Activated CD8-positive, alpha-beta memory T cell treated with anti-CD3 and anti-CD28 coated beads, Interleukin-2, amount 50 U/mL, for 24 hours (primary cell): ENCODE measurements around the gene PPP1R36.
"Not testable (repeated sequence)": the region's sequence is repeated elsewhere in the genome, so short reads cannot be mapped to it uniquely, and the experiment has no call there.

Source experiments
- DNase-seq: peaks from one replicate; pipeline ENCODE4 v3.0.0-alpha.2; 2020; ENCODE audit errors: extremely low read depth

PPP1R36 gene, protein sequence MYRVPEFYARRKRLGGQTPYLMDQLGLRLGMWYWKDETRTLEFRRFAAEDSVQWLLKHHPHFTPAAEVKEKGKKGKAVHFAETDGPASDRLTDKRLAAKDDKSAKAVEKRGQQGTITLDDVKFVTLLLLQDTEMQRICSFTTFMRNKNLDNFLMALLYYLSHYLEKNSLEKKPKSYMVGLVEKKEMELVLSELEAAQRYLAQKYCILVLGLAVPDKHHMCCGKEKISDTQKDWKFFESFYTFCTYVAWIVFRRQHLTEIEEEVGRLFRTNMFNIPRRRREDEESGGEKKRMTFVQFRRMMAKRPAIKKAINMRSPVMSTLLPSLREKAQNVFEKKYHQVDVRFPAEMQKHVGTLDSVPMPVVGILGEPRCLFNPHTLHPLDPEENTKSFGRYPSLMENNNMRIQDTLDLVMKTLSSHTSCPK

DNA sequence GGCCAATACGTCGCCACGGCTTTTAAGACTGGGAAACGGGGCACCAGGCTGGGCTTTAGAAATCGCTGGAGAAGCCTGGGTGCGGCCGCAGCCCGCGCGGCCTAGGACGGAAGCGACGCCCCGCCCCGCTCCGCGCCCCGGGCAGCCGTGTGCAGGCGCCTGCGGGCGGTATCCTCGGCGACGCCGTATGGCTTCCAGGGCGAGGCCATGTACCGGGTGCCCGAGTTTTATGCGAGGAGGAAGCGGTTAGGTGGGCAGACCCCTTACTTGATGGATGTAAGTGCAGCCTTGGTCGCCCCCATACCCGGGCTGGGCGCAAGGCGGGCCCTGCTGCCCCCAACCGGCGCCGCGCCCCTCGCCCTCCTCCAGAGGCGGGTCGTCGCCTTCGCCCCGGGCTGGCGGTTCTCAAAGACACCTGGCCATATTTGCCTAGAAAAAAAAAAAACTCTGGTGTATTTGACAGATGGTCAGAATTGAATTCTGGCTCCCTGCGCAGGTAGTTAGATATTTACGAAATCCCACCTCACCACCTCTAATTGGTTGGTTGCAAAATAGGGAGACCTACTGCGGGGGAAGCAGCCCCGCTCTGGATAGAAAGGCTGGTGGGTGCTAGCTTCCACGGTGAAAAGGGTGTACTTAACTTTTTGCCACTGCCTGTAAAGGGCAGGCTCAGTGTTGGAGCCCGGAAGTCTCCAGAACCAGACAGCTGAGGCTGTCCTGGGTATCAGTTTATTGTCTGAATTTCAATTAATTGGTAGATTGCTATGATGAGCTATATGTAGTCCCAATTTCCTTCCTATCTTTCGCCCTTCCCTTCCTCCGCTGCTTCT, at the start of gene PPP1R36:
Gene PPP1R36 (plus strand): TSS at position 171 of the 830 bp plus-strand sequence. CDS start 37 bp downstream, at position 208.
- DNase-seq: no peak

DNA sequence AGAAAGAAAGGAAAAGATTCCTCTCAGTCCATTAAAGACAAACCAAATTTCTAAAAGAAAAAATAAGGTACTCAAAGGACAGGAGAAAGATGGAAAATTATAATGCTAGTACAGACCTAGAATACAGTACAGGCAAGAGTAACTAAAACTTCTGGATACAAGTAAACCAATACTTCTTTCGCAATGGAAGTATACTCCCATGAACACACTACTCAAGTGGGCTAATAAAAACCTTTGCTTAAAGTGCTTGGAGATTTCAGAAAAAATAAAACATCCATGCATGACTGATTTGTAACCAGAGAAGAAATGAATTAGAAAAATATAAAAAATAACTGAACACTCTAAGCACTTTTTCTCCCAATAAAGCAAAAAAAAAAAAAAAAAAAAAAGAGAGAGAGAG, 49.7 kb upstream of the PPP1R36 start:
- DNase-seq: no peak

DNA sequence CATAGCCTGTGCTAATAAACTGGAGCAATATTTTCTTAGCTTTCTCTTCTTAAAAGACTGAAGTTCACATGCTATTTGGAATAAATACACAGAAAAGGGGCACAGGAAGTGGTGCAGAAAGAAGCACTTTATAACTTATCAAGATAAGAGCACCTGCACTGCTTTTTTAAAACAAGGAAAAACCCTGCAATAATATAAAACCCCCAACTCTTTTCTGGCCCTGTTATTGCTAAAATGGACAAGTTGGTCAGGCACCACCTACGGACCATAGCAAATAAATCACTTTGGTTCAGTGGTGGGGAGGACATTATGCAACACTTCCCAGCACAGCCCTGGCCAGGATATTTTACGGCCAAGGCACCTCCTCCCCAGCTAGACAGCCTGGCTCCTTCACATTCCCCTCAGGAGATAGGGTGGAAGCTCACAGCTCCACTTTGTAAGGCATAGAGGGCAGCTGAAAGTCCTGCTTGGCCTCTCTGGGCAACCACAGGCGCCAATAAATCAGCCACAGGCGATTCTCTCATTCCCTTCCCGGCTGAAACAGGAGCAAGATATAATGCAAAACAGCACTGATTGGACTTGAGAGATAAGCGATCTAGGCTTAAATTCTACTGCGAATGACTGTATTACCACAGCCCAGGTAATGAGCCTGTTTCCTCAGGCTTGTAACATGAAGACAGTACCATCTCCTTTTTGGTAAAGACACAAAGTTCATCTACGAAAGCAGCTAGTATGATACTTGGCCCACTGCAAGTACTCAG, 48.2 kb upstream of the PPP1R36 start:
- no peak for DNase-seq

DNA sequence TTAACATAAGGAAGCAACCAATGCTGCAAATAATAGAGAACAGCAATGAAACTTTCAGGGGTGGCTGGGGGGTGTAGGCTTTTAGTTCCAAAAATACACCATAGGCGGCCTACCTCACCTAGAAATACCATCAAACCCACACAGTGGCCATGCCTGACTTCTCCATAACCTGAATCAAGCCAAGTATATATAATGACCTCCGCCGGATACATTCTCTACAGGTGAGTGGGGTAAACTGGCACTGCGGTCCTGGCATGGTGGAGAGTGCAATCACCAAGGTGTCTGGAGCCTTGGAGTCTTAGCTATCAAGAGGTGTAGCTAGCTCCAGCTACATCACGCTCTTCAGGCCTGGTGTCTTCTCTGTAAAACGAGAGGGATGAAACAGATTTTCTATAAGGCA, 47.3 kb upstream of the PPP1R36 start:
- DNase-seq: no peak

DNA sequence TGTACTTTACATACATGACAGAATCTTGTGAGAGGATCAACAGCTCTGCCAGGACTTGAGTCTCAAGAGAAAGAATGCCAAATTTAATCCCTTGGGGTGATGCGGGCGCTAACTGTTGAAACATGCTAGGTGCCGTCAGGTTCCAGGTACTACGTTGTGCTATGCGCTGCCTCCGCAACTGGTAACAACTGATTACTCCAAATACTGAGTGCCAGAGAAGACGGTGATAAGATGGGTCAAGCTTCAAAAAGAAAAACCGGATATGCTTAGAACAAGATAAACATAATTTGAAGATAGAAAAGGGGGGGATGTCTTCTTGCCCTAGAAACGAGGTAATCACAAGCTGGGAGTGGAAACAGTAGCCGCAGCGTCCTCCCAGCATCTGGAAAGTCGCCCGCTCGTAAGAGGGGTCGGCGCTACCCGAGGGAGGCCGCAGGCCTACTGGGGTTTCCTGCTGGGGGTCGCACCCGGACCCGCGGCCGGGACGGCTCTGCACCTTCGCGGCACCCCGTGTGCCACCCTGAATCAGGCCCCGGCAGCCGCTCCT, 46.8 kb upstream of the PPP1R36 start:
- DNase-seq: no peak

DNA sequence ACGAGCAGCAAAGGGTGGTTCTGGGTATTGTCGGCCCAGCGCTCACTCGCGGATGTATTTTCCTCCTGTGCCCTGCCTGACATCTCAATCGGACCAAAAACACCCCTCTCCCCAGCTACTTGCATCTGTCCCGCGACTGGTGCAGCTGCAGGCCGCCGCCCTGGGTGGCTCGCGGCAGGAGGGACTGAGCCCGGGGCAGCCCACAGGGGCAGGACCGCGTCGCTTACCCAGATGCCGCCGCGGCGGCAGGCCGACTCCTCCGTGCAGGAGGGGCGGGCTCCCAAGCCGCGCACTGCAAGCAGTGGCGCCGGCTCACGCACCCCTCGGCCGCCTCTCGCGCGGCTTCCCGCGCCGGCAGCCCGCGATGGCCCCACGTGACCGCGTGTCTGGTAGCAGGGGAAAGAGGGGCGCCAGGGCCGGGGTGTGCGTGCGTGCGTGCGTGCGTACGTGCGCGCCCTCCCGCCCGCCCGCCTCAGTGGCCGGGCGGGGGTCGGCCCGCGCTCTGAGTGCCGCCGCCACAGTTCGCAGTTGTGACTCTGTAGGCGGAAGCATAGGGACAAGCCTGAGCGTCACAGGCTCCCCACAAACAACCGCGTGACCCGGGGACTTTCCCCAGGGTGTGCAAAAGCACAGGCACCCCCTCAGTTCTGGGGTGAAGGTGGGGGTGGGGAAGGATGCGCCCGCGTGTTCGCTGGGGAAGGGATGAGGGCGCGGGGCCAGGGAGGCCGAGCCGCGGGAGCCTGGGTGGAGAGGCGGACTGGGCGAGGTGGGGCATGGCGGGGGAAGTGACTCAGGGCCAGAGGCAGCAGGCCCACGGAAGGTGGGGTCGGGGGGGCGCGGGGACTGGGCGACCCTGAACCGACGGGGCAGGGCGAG, 46.1 kb upstream of the PPP1R36 start, which contains the start of gene ZBTB25:
Gene ZBTB25 (minus strand): TSS at position 405 of the 876 bp plus-strand sequence. CDS start 13,305 bp downstream, outside the sequence.
- DNase-seq: peak; percentile 86

DNA sequence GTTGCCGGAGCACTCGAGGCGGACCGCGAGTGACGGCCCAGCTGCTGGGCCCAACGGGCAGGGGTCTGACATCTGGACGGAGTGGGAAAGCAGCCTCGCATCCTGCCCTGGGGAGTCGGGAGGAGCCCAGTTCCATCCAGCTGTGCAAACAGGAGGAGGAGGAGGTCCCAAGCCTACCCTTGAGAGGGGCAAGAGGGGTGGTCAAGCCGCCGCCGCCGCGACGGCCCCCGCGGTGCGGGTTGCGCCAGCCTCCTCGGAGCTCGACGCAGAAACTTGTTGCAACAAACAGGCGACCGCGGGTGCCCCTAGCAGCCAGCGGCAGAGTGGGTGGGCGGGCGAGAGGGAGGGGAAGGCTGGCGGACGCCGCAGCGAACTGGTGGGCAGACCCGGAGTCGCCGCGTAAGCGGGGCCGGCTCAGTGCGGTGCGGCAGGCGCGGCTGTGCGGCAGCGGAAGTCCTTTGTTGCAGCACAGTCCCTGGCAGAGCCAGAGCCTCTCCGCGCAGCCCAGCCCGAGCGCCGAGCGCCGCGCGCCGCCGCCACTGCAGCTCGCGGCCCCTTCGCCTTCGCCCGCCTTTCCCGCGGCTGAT, 45.4 kb upstream of the PPP1R36 start, which contains the start of gene ZBTB1:
Gene ZBTB1 (plus strand): TSS at position 461 of the 587 bp plus-strand sequence. CDS start 16,735 bp downstream, outside the sequence.
- peak; percentile 75 for DNase-seq

DNA sequence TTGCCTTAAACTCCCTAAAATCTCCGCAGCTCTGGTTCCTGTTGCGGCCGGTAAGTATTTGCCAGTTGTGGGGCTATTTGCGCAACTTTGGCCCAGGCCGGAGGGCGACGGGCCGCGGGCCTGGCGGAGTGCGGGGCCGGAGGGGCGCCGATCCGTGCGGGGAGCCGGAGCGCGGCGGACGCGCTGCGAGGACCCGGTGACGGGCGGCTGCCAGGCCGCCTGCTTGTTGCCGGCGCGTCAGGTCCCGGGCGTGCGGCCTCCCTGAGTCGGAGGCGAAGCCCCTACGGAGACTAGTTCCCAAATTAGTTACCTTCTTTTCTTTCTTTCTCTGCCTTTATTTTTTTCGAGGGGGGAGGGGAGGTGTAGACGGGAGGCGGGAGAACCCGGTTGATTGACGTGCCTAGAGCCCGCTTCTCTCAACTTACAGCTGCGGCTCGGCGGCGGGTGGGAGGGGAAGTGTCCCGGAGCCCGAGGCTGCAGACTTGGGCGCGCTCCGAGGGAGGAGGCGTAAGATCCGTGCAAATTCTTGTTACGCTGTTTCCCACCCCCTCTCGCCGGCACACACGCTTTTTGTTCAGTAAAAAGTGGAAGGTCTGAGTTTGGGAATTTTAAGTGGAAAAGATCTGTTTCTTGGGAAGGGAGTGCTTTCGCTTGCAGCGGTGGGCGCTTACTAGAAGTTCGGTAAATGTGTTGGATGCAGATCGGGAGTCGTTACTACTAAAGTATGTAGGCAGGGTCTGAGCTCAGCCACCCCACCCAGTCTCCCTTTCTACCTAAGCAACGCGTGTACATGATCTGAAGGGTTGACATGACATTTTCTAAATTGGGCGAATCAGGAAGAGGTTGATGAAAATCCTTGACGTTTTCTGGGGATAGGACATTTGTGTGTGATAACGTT, 44.6 kb upstream of the PPP1R36 start:
- peak; percentile 64 for DNase-seq

DNA sequence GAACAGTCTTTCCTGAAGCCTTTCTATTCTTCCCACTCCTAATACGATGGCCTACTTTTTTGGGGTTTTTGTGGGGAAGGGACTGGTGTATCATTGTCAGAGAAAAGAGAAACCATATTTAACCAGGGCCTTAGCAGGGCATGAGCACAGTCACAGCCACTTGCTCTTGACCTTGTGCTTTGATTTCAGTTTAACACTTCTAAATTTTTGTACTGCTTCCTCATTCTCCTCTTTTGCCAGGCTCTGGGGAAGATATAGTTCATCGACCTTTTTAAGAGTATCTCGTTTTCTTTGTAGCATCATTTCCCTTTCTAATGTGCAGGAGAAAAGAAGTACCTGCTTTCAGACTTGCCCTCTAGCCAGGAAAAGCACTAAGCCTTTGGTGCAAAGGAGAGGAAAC, 43.0 kb upstream of the PPP1R36 start:
- no peak for DNase-seq

DNA sequence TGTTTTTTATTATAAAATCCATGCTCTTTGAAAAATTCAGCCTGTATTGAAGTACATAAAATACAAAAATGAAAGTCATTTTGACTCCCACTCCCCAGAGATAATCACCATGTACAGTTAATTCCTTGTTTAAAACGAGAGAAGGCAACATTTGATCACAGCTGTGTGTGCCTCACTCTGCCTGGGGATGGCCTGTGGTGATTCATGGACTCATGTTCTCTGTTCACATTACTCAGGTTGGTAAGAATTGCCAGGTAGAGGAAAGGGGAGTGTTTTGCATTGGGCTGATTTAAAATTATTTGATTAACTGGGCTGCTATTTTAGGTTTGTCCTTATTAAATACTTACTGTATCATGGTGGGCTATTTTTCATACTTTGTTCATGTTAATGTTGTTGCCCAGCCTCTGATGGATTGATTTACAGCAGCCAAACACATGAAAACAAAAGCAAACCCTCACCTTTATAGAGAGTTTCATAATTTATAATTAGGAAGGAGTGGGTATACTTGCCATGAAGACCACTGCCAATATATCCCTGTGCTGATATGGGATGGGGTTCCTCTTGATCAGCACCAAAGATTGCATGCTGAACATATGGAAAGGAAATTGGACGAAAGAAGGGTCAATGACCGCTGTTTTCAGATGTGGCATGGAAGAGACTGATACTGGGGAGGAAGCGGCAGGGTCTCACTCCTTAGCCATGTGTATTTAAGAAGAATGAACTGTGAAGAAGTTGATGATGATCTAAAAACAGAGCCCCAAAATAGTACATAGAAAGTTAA, 42.2 kb upstream of the PPP1R36 start:
- DNase-seq: no peak

DNA sequence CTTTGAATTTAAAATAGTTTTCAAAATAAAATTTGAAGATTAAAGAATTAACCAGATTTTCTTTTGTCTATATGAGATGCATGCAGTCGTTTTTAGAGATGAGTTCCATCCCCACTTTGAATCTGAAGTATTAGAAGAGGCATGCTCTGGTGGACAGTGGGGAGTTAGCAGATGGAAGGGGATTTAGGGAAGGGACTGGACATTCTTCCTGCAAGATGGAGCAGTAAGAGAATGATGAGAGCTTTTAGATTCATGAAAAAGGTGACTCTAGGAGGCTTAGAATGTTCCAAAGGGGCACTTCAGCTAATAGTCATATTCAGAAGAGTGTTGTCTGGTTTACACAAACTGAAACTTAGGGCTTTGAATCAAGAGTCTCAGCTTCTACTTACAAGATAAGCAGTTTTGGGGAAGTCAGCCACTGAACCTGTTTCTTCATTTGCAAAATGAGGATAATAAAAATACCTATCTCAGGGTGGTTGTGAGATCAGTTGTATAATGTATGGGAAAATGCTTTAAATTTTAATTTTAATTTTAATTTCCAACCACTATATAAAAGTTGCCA, 41.5 kb upstream of the PPP1R36 start:
- no peak for DNase-seq

DNA sequence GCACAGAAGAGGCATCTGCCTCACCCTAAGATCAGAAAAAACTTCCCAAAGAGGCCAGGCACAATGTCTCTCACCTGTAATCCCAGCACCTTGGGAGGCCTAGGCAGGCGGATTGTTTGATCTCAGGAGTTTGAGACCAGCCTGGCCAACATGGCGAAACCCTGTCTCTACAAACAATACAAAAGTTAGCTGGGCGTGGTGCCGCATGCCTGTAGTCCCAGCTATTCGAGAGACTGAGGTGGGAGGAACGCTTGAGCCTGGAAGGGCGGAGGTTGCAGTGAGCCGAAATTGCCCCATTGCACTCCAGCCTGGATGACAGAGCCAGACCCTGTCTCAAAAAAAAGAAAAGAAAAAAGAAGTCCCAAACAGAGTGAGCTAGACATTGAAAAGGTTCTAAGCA, 40.7 kb upstream of the PPP1R36 start:
- no peak for DNase-seq

DNA sequence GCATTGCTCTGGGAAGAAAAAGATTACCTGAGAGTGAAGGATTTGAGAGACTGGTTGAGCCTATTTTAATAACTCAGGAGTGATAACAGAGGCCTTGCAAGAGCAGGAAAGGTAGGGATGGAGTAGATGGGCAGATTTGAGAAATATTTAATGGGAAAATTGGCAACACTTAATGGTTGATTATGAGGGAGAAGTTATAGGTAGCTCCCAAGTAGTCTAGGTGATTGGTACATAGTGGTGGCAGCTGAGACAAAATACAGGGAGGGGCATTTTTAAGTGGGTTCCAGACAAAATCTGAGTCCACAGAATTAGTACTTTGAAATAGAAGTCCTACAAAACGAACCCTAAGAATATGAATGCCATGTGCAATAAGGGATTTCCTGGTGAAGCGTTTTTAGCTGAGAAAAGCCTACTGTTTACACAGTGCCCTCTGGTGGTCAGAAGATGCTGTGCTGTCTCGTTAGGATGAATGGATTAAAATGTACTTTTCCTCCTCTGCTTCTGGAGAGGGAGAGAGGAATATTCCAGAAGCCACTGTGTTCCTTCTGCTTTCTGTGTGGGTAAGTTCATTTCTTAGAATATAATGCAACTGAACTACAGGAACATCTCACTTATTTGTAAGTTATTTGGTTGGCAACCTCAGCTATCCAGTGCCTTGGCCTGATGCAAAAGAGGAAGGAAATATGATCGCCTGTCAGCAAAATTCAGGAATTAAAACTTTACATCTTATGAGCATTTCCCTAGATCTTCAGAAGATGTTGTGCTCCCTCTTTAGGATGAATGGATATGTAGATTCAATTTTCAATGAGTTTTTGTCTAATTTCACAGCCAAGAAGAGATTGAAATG, 38.7 kb upstream of the PPP1R36 start:
- peak; percentile 40 for DNase-seq

DNA sequence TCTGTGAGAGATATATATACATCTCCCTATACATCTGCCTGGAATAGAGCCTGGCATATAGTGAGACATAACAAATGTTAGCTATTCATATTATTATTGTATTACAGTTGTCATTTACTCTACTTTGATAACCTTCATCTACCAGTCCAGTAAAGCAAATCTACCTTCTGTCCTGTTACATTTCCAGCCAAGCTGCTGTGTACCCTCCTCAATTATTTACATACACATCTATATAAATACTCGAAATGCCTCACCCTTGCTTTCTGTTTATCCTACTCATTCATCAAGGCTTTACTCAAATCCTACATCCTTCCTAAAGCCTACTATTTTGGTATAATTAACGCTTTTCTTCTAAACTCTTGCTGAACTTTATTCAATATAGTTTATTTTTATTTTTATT, 36.5 kb upstream of the PPP1R36 start:
- DNase-seq: no peak

DNA sequence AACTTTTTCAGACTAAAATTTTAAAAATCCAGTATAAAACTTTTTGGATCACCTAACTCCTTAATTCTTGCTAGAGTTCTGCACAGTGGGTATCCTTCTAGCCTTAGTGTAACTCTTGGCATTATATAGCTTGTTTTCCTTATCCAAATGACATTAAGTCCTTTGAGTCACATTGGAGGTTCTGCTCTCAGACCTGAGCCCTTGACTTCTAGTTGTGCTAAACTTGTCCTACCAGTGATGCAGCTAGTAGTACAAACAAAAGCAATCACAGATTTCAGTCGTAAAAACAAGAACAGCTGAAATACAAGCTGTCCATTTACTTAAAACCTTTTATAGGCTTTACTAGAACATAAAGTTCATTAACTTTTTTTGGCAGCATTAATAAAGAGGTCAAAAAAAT, 34.7 kb upstream of the PPP1R36 start:
- DNase-seq: no peak

DNA sequence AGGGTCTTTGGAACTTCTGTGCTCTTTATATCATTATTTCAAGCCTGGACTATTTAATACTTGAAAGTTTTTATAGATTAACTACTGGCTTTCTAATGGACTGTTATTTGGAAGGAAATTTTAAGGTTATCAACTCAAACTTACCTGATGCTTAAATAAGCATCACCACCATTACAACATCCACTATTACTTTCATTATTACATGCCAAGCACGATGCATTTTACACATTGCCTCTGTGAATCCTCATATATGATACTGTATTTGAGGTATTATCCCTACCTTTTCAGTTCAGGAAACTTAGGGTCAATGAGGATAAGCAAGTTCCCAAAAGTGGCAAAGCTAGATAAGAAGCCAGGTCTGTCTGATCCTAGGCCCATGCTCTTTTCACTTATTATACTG, 32.8 kb upstream of the PPP1R36 start:
- no peak for DNase-seq

DNA sequence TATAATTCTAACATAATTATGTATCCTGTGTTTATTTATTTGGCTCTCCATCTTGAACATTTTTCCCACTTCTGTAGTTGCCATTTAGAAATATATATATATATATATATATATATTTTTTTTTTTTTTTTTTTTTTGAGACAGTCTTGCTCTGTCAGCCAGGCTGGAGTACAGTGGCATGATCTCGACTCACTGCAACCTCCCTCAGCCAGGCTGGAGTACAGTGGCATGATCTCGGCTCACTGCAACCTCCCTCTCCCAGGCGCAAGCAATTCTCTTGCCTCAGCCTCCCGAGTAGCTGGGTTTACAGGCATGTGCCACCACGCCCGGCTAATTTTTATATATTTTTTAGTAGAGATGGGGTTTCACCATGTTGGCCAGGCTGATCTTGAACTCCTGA, 32.1 kb upstream of the PPP1R36 start:
- DNase-seq: not testable (repeated sequence)
